Stomach (tissue), 9 donors: ENCODE measurements around the gene CHI3L1. TPM values are rescaled to one million over a fixed set of nuclear protein-coding genes. Genes with fewer than 3 reads are reported as not detected.

ENCODE experiments used
- DNase-seq, 2 donors: peaks; one replicate each; pipeline versions ENCODE4 v3.0.0 to v3.0.0-alpha.2; 2013 to 2019
- H3K27ac ChIP-seq, 5 donors: fragments of 200-600 bp in 4 of 5; sonication (generic) in 4 of 5; one replicate each; pipeline ENCODE4 v1.5.1; 2013 to 2019; ENCODE audit warnings: mild to moderate bottlenecking in 1 of 5, moderate library complexity in 1 of 5
- H3K27me3 ChIP-seq, 3 donors: fragments of 200-600 bp; sonication (generic); one replicate each; pipeline ENCODE4 v1.5.1; 2017 to 2019; ENCODE audit warnings: mixed run types in 1 of 3
- H3K36me3 ChIP-seq, 4 donors: fragments of 200-600 bp; sonication (generic); 1 replicate in 3 of 4; 2 replicates in 1 of 4; pipeline ENCODE4 v1.5.1; 2016 to 2019
- H3K4me1 ChIP-seq, 4 donors: fragments of 200-600 bp; sonication (generic); one replicate each; pipeline ENCODE4 v1.5.1; 2016 to 2019
- H3K4me3 ChIP-seq, 4 donors: fragments of 200-600 bp; sonication (generic) in 3 of 4; one replicate each; pipeline ENCODE4 v1.5.1; 2016 to 2019; ENCODE audit warnings: mild to moderate bottlenecking in 1 of 4
- H3K9me3 ChIP-seq, 4 donors: fragments of 200-600 bp; sonication (generic); one replicate each; pipeline ENCODE4 v1.5.1; 2016 to 2019
- EP300 ChIP-seq: sonication (generic); formaldehyde crosslinking; IDR thresholded peaks from one replicate; pipeline ENCODE4 v1.6.1; 2017; ENCODE audit warnings: antibody characterized with exemption
- POLR2A ChIP-seq, 4 donors: fragments of 450-650 bp; IDR thresholded peaks; one replicate each; pipeline ENCODE4 v1.6.1; 2016; ENCODE audit warnings: antibody characterized with exemption in 4 of 4, control low read depth in 2 of 4, mild to moderate bottlenecking in 1 of 4, moderate library complexity in 1 of 4
- POLR2AphosphoS5 ChIP-seq, 3 donors: sonication (generic); formaldehyde crosslinking; IDR thresholded peaks; one replicate each; pipeline ENCODE4 v1.6.1; 2016; ENCODE audit warnings: antibody characterized with exemption in 3 of 3
- WGBS, 5 donors: extraction: QIAGEN DNeasy Blood & Tissue Kit in 3 of 5; methylation state at CpG; one replicate each; pipeline versions ENCODE4 v1.1.5 to v1.1.7; 2013 to 2018; 5-methylcytosine and 5-hydroxymethylcytosine counted together
- intact Hi-C: fragments of 100-400 bp; cut with DNase I; formaldehyde crosslinking; loops from one replicate; pipeline ENCODE4 v1.15.1; 2023; ENCODE audit warnings: low total_unique reads
- polyA plus RNA-seq, 3 donors: library from polyadenylated mRNA; stranded (reverse); fragments of 200-250 nt; gene quantifications; one replicate each; pipeline ENCODE4 v1.2.3, GENCODE V29; 2013
- total RNA-seq, 5 donors: library from RNA; depleted of rRNA; stranded (reverse); fragments of >200 nt; gene quantifications; one replicate each; pipeline versions ENCODE4 v1.1.0 to v1.2.3, GENCODE V29; 2014 to 2016
- TF ChIP-seq, protein P1 (sequence below), 7 experiments: fragments of 450-650 bp in 4 of 7; fragments of 200-600 bp in 3 of 7; sonication (generic) in 3 of 7; IDR thresholded peaks; one replicate each; pipeline ENCODE4 v1.5.1; 2016 to 2019; ENCODE audit warnings: antibody characterized with exemption in 7 of 7, control low read depth in 2 of 7, mild to moderate bottlenecking in 1 of 7
- donor health status: healthy with polysubstance abuse.
- donor health status: Bipolar disorder and iron deficiency.
- donor health status: healthy.

Gene CHI3L1
- total and polyA plus RNA-seq, 8 donors: 1.1 to 28.1 (median 3.9) TPM; not detected in 3

GRCh38 chr1:203219171-203219570, 32.7 kb upstream of the CHI3L1 start:
- no peak for DNase-seq
- Histone ChIP-seq H3K36me3 (no peaks in the 10 kb centered on the region), H3K27ac (no peak overlapping the region), H3K27me3 (peaks cover 0 to 23% (median 7%) of the 10 kb centered on the region in 3 donors), H3K9me3 (no peaks in the 10 kb centered on the region), H3K4me3 (no peak overlapping the region), H3K4me1 (peaks cover 0 to 11% (median 4%) of the 10 kb centered on the region in 4 donors)
- WGBS, 5 donors: 67 to 89% (median 80%) methylated on average over 1 of the region's 1 CpG
- TF ChIP-seq POLR2AphosphoS5 (IDR thresholded peaks at IDR 0.05) (no peak), POLR2A (IDR thresholded peaks at IDR 0.05) (no peak), EP300 (no peak)
- TF ChIP-seq, protein P1, sequence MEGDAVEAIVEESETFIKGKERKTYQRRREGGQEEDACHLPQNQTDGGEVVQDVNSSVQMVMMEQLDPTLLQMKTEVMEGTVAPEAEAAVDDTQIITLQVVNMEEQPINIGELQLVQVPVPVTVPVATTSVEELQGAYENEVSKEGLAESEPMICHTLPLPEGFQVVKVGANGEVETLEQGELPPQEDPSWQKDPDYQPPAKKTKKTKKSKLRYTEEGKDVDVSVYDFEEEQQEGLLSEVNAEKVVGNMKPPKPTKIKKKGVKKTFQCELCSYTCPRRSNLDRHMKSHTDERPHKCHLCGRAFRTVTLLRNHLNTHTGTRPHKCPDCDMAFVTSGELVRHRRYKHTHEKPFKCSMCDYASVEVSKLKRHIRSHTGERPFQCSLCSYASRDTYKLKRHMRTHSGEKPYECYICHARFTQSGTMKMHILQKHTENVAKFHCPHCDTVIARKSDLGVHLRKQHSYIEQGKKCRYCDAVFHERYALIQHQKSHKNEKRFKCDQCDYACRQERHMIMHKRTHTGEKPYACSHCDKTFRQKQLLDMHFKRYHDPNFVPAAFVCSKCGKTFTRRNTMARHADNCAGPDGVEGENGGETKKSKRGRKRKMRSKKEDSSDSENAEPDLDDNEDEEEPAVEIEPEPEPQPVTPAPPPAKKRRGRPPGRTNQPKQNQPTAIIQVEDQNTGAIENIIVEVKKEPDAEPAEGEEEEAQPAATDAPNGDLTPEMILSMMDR (IDR thresholded peaks at IDR 0.05): no peak
- intact Hi-C loops: loop anchor here (2.0 to 5.0 kb wide), 2 partner anchors 102 to 178 kb away; no protein-coding TSS in a partner anchor

- TF ChIP-seq, protein P1 (IDR thresholded peaks at IDR 0.05): no peak
- TF ChIP-seq EP300 (no peak), POLR2A (IDR thresholded peaks at IDR 0.05) (no peak), POLR2AphosphoS5 (IDR thresholded peaks at IDR 0.05) (no peak)
- DNase-seq: no peak
- Histone ChIP-seq H3K27me3 (peaks cover 0 to 22% (median 7%) of the 10 kb centered on the region in 3 donors), H3K4me1 (peaks cover 0 to 11% (median 4%) of the 10 kb centered on the region in 4 donors), H3K4me3 (no peak overlapping the region), H3K27ac (no peak overlapping the region), H3K9me3 (no peaks in the 10 kb centered on the region), H3K36me3 (no peaks in the 10 kb centered on the region)
- intact Hi-C loops: loop anchor here (2.0 to 5.0 kb wide), 2 partner anchors 100 to 177 kb away; no protein-coding TSS in a partner anchor
- WGBS, 5 donors: 57 to 78% (median 73%) methylated on average over 3 to 7 of the region's 7 CpGs
Measured at GRCh38 chr1:203217668-203218067, 31.2 kb upstream of the CHI3L1 start.

DNA sequence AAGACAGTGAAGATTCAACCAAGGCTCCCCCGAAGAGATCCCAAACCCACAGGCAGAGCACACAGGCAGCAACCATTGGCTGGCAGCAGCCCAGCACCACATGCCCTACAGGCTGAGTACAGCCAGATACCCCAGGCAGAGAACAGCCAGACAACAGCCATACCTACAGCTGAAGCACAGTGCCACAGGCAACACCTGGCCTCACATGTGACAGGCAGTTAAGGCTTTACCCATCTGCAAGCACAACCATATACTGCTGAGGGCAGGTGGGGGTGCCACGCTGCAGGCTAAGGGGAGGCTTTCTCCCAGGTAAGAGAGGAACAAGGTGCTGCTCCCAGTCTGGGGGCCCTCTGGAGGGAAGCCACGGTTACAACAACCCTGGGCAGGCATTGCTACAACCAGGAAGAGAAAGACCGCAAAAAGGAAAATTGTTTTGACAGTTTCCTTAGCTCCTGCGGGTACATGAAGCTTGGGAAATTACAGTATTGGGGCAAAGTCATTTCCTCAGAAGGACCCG, 30.7 kb upstream of the CHI3L1 start:
- TF ChIP-seq POLR2AphosphoS5 (IDR thresholded peaks at IDR 0.05) (no peak), POLR2A (IDR thresholded peaks at IDR 0.05) (no peak), EP300 (no peak)
- TF ChIP-seq, protein P1 (IDR thresholded peaks at IDR 0.05): no peak
- WGBS, 5 donors: 31 to 45% (median 42%) methylated on average over 5 to 6 of the region's 6 CpGs
- Histone ChIP-seq H3K9me3 (no peaks in the 10 kb centered on the region), H3K4me3 (no peak overlapping the region), H3K36me3 (no peaks in the 10 kb centered on the region), H3K27ac (no peak overlapping the region), H3K4me1 (peaks cover 0 to 11% (median 4%) of the 10 kb centered on the region in 4 donors), H3K27me3 (peaks cover 0 to 22% (median 7%) of the 10 kb centered on the region in 3 donors)
- peak in 1 of 2 donors; percentile 58 for DNase-seq
- intact Hi-C loops: loop anchor here (5.0 kb wide), 1 partner anchor 100 kb away; no protein-coding TSS in a partner anchor

- Histone ChIP-seq H3K27ac (no peak overlapping the region), H3K36me3 (no peaks in the 10 kb centered on the region), H3K4me1 (peaks cover 0 to 11% (median 4%) of the 10 kb centered on the region in 4 donors), H3K9me3 (no peaks in the 10 kb centered on the region), H3K27me3 (peaks cover 0 to 22% (median 7%) of the 10 kb centered on the region in 3 donors), H3K4me3 (no peak overlapping the region)
- 22 to 35% (median 32%) methylated on average over 15 to 19 of the region's 19 CpGs for WGBS, 5 donors
- TF ChIP-seq, protein P1 (IDR thresholded peaks at IDR 0.05): peak in 5 of 7 experiments; percentile 58 to 73 (median 69)
- TF ChIP-seq EP300: no peak
- intact Hi-C loops: loop anchor here (5.0 kb wide), 1 partner anchor 99 kb away; no protein-coding TSS in a partner anchor
- peak; percentile 52 to 91 for DNase-seq
Measured at GRCh38 chr1:203216274-203217138, 30.0 kb upstream of the CHI3L1 start.
